SJSA1 (cell line): ENCODE results near the gene ZC3H8. TPM values are rescaled to one million over a fixed set of nuclear protein-coding genes. Genes with fewer than 3 reads are reported as not detected.
"Not testable (repeated sequence)": the region's sequence is repeated elsewhere in the genome, so short reads cannot be mapped to it uniquely, and the experiment has no call there.

ENCODE experiments used
- DNase-seq, 2 experiments: peaks; one replicate each; pipeline ENCODE4 v3.0.0-alpha.2; 2015 to 2020; ENCODE audit warnings: low spot score in 2 of 2, low read depth in 1 of 2
- H3K27ac ChIP-seq: fragments of 250-450 bp; sonication (Bioruptor Pico); 2 replicates; pipeline ENCODE4 v1.5.1; 2020; ENCODE audit warnings: mild to moderate bottlenecking, moderate library complexity
- H3K27me3 ChIP-seq: fragments of 250-450 bp; sonication (Bioruptor Pico); replicated peaks from 2 replicates; pipeline ENCODE4 v1.5.1; 2020; ENCODE audit warnings: mild to moderate bottlenecking, moderate library complexity
- H3K36me3 ChIP-seq: fragments of 250-450 bp; sonication (Bioruptor Pico); 2 replicates; pipeline ENCODE4 v1.5.1; 2020; ENCODE audit warnings: mild to moderate bottlenecking
- H3K4me1 ChIP-seq: fragments of 250-450 bp; sonication (Bioruptor Pico); replicated peaks from 2 replicates; pipeline ENCODE4 v1.6.1; 2021; ENCODE audit warnings: mild to moderate bottlenecking
- H3K4me3 ChIP-seq: fragments of 250-450 bp; sonication (Bioruptor Pico); 2 replicates; pipeline ENCODE4 v1.5.1; 2020; ENCODE audit warnings: mild to moderate bottlenecking
- H3K9me3 ChIP-seq: fragments of 250-450 bp; sonication (Bioruptor Pico); replicated peaks from 2 replicates; pipeline ENCODE4 v1.5.1; 2020; ENCODE audit warnings: mild to moderate bottlenecking
- total RNA-seq: library from RNA; depleted of rRNA; stranded (reverse); fragments of >200 nt; shearing (Covaris generic); gene quantifications from 2 replicates; pipeline ENCODE4 v1.2.3, GENCODE V29; 2014; rRNA removed

Gene ZC3H8
- 5.7 and 54.2 TPM in 2 replicates for total RNA-seq

- no peaks in the 10 kb centered on the region for H3K36me3 ChIP-seq
- H3K27me3 ChIP-seq: no peaks in the 10 kb centered on the region
- H3K4me1 ChIP-seq: peaks cover 10% of the 10 kb centered on the region
- peak; percentile 84 to 91 for DNase-seq
- peak within 1 kb of the TSS; percentile 53 for H3K4me3 ChIP-seq
- H3K9me3 ChIP-seq: no peaks in the 10 kb centered on the region
- H3K27ac ChIP-seq: peak within 1 kb of the TSS; percentile 17; the same call in 1 of the 2 replicates
Measured at GRCh38 chr2:112254466-112255240, at the start of gene ZC3H8. Gene ZC3H8, minus strand, starts transcription at chr2:112255042. Its CDS starts 61 bp downstream, at chr2:112254981.

GRCh38 chr2:112304298-112304941, 49.6 kb upstream of the ZC3H8 start:
- Histone ChIP-seq H3K27me3 (no peaks in the 10 kb centered on the region), H3K36me3 (no peaks in the 10 kb centered on the region), H3K27ac (no peak overlapping the region), H3K4me1 (peaks cover 7% of the 10 kb centered on the region), H3K4me3 (no peak overlapping the region), H3K9me3 (no peaks in the 10 kb centered on the region)
- DNase-seq: no peak

- H3K27ac ChIP-seq: no peak overlapping the region
- no peaks in the 10 kb centered on the region for H3K27me3 ChIP-seq
- H3K4me3 ChIP-seq: no peak overlapping the region
- peaks cover 7% of the 10 kb centered on the region for H3K4me1 ChIP-seq
- H3K9me3 ChIP-seq: no peaks in the 10 kb centered on the region
- no peaks in the 10 kb centered on the region for H3K36me3 ChIP-seq
- DNase-seq: no peak
Measured at GRCh38 chr2:112301973-112302372, 47.1 kb upstream of the ZC3H8 start.

GRCh38 chr2:112301171-112301584, 46.3 kb upstream of the ZC3H8 start:
- Histone ChIP-seq H3K27me3 (0 out of 2 replicates have a peak, but pooled peaks cover 5% of the 10 kb centered on the region), H3K27ac (no peak overlapping the region), H3K9me3 (no peaks in the 10 kb centered on the region), H3K36me3 (no peaks in the 10 kb centered on the region), H3K4me1 (peaks cover 7% of the 10 kb centered on the region), H3K4me3 (no peak overlapping the region)
- DNase-seq: peak in 1 of 2 experiments; percentile 5

GRCh38 chr2:112296407-112296806, 41.6 kb upstream of the ZC3H8 start:
- H3K4me3 ChIP-seq: no peak overlapping the region
- H3K27me3 ChIP-seq: 0 out of 2 replicates have a peak, but pooled peaks cover 5% of the 10 kb centered on the region

GRCh38 chr2:112295407-112296078, 40.7 kb upstream of the ZC3H8 start:
- DNase-seq: no peak
- H3K4me3 ChIP-seq: no peak overlapping the region
- H3K27me3 ChIP-seq: 0 out of 2 replicates have a peak, but pooled peaks cover 5% of the 10 kb centered on the region
- no peaks in the 10 kb centered on the region for H3K9me3 ChIP-seq
- H3K27ac ChIP-seq: no peak overlapping the region
- no peaks in the 10 kb centered on the region for H3K36me3 ChIP-seq
- no peaks in the 10 kb centered on the region for H3K4me1 ChIP-seq

More at GRCh38 chr2:112296407-112296806, 41.6 kb upstream of the ZC3H8 start:
- DNase-seq: no peak
- Histone ChIP-seq H3K4me1 (peaks cover 6% of the 10 kb centered on the region), H3K36me3 (no peaks in the 10 kb centered on the region), H3K9me3 (no peaks in the 10 kb centered on the region), H3K27ac (no peak overlapping the region)

- Histone ChIP-seq H3K27me3 (0 out of 2 replicates have a peak, but pooled peaks cover 5% of the 10 kb centered on the region), H3K9me3 (no peaks in the 10 kb centered on the region)
Measured at GRCh38 chr2:112293636-112294401, 39.0 kb upstream of the ZC3H8 start.

GRCh38 chr2:112290648-112291047, 35.8 kb upstream of the ZC3H8 start:
- no peaks in the 10 kb centered on the region for H3K9me3 ChIP-seq
- H3K4me3 ChIP-seq: no peak overlapping the region
- 0 out of 2 replicates have a peak, but pooled peaks cover 3% of the 10 kb centered on the region for H3K4me1 ChIP-seq
- no peak overlapping the region for H3K27ac ChIP-seq
- no peaks in the 10 kb centered on the region for H3K36me3 ChIP-seq
- no peak for DNase-seq
- no peaks in the 10 kb centered on the region for H3K27me3 ChIP-seq

More at GRCh38 chr2:112293636-112294401, 39.0 kb upstream of the ZC3H8 start:
- Histone ChIP-seq H3K4me3 (no peak overlapping the region), H3K4me1 (0 out of 2 replicates have a peak, but pooled peaks cover 3% of the 10 kb centered on the region), H3K27ac (no peak overlapping the region), H3K36me3 (no peaks in the 10 kb centered on the region)
- no peak for DNase-seq

GRCh38 chr2:112290088-112290487, 35.2 kb upstream of the ZC3H8 start:
- Histone ChIP-seq H3K4me1 (0 out of 2 replicates have a peak, but pooled peaks cover 3% of the 10 kb centered on the region), H3K9me3 (no peaks in the 10 kb centered on the region)
- no peak for DNase-seq

GRCh38 chr2:112283535-112283934, 28.7 kb upstream of the ZC3H8 start:
- not testable (repeated sequence) for H3K9me3 ChIP-seq, DNase-seq

More at GRCh38 chr2:112290088-112290487, 35.2 kb upstream of the ZC3H8 start:
- H3K4me3 ChIP-seq: no peak overlapping the region
- H3K27me3 ChIP-seq: no peaks in the 10 kb centered on the region
- H3K36me3 ChIP-seq: no peaks in the 10 kb centered on the region
- no peak overlapping the region for H3K27ac ChIP-seq

GRCh38 chr2:112282066-112282465, 27.2 kb upstream of the ZC3H8 start:
- H3K36me3 ChIP-seq, H3K27me3 ChIP-seq, H3K27ac ChIP-seq, DNase-seq, H3K4me3 ChIP-seq, H3K9me3 ChIP-seq, H3K4me1 ChIP-seq: not testable (repeated sequence)

More at GRCh38 chr2:112283535-112283934, 28.7 kb upstream of the ZC3H8 start:
- not testable (repeated sequence) for H3K27ac ChIP-seq, H3K27me3 ChIP-seq, H3K4me1 ChIP-seq, H3K36me3 ChIP-seq, H3K4me3 ChIP-seq

- Histone ChIP-seq H3K9me3 (no peaks in the 10 kb centered on the region), H3K4me3 (no peak overlapping the region), H3K36me3 (peaks cover 5% of the 10 kb centered on the region), H3K27ac (no peak overlapping the region), H3K4me1 (no peaks in the 10 kb centered on the region; the same call in 1 of the 2 replicates), H3K27me3 (no peaks in the 10 kb centered on the region)
- no peak for DNase-seq
Measured at GRCh38 chr2:112277596-112278220, 22.9 kb upstream of the ZC3H8 start.
